Hepatocyte (in vitro differentiated cells): ENCODE measurements around the gene CCT3. TPM values are rescaled to one million over a fixed set of nuclear protein-coding genes. Genes with fewer than 3 reads are reported as not detected.

Experiments used
- DNase-seq: peaks from one replicate; pipeline ENCODE4 v3.0.0-alpha.2; 2016; ENCODE audit warnings: low spot score
- H2AFZ ChIP-seq: fragments of 200-600 bp; sonication (generic); 2 replicates; pipeline ENCODE4 v1.6.0; 2016; ENCODE audit warnings: antibody characterized with exemption, mild to moderate bottlenecking
- H3K27ac ChIP-seq: fragments of 200-600 bp; sonication (generic); 2 replicates; pipeline ENCODE4 v1.5.1; 2016; ENCODE audit warnings: mild to moderate bottlenecking
- H3K27me3 ChIP-seq: fragments of 200-600 bp; sonication (generic); 2 replicates; pipeline ENCODE4 v1.6.1; 2016
- H3K36me3 ChIP-seq: fragments of 200-600 bp; sonication (generic); replicated peaks from 2 replicates; pipeline ENCODE4 v1.5.1; 2016; ENCODE audit warnings: low read depth; ENCODE audit not compliant: insufficient read depth
- H3K4me1 ChIP-seq: fragments of 200-600 bp; sonication (generic); 2 replicates; pipeline ENCODE4 v1.5.1; 2016; ENCODE audit warnings: mild to moderate bottlenecking, moderate library complexity; ENCODE audit not compliant: insufficient read depth
- H3K4me2 ChIP-seq: fragments of 200-600 bp; sonication (generic); 2 replicates; pipeline ENCODE4 v1.6.0; 2016
- H3K4me3 ChIP-seq: fragments of 200-600 bp; sonication (generic); 2 replicates; pipeline ENCODE4 v1.5.1; 2016; ENCODE audit warnings: mild to moderate bottlenecking
- H3K79me2 ChIP-seq: fragments of 200-600 bp; sonication (generic); 2 replicates; pipeline ENCODE4 v1.6.0; 2017; ENCODE audit warnings: mild to moderate bottlenecking
- H3K9me2 ChIP-seq: fragments of 200-600 bp; sonication (generic); replicated peaks from 2 replicates; pipeline ENCODE4 v1.6.0; 2017; ENCODE audit warnings: mild to moderate bottlenecking; ENCODE audit not compliant: insufficient read depth
- H3K9me3 ChIP-seq: fragments of 200-600 bp; sonication (generic); 2 replicates; pipeline ENCODE4 v1.5.1; 2016; ENCODE audit warnings: low read depth, mild to moderate bottlenecking
- H4K20me1 ChIP-seq: fragments of 200-600 bp; sonication (generic); 2 replicates; pipeline ENCODE4 v1.6.0; 2016; ENCODE audit warnings: mild to moderate bottlenecking; ENCODE audit not compliant: insufficient read depth, poor library complexity, severe bottlenecking
- CTCF ChIP-seq: fragments of 200-600 bp; sonication (generic); IDR thresholded peaks from 2 replicates; pipeline ENCODE4 v1.5.1; 2016; ENCODE audit warnings: antibody characterized with exemption, mild to moderate bottlenecking; ENCODE audit not compliant: poor library complexity
- EZH2 ChIP-seq: fragments of 200-600 bp; sonication (generic); IDR thresholded peaks from 2 replicates; pipeline ENCODE4 v1.6.1; 2016; ENCODE audit warnings: antibody characterized with exemption, mild to moderate bottlenecking, borderline replicate concordance
- EZH2phosphoT487 ChIP-seq: fragments of 200-600 bp; sonication (generic); IDR thresholded peaks from one replicate; pipeline ENCODE4 v1.6.1; 2018; ENCODE audit warnings: antibody characterized with exemption, mild to moderate bottlenecking, low read depth, moderate library complexity; ENCODE audit not compliant: unreplicated experiment, severe bottlenecking
- WGBS: methylation state at CpG from one replicate; pipeline ENCODE4 v1.1.6; 2016; ENCODE audit warnings: low lambda C conversion rate; ENCODE audit errors: missing lambda C conversion rate; 5-methylcytosine and 5-hydroxymethylcytosine counted together
- polyA plus RNA-seq: library from polyadenylated mRNA; unstranded; fragments of >200 nt; fragmentation: Nextera tagmentation; extraction: Ambion mirVana; gene quantifications from 2 replicates; pipeline ENCODE4 v1.2.1, GENCODE V29; 2016
- total RNA-seq: library from RNA; depleted of rRNA; stranded (reverse); fragments of >200 nt; gene quantifications from 2 replicates; pipeline ENCODE4 v1.2.3, GENCODE V29; 2014

CCT3 gene
- 224 and 251 TPM in 2 replicates for total RNA-seq
- polyA plus RNA-seq = 166 and 212 TPM in 2 replicates

- Histone ChIP-seq H3K4me1 (peaks cover 7% of the 10 kb centered on the region), H3K36me3 (no peaks in the 10 kb centered on the region), H3K79me2 (peaks cover 36% of the 10 kb centered on the region), H4K20me1 (peaks cover 9% of the 10 kb centered on the region), H3K9me2 (no peaks in the 10 kb centered on the region), H3K4me2 (peak within 1 kb of the TSS; percentile 79), H3K4me3 (peak within 1 kb of the TSS; percentile 52), H3K27ac (peak within 1 kb of the TSS; percentile 49), H3K27me3 (no peaks in the 10 kb centered on the region), H3K9me3 (no peaks in the 10 kb centered on the region), H2AFZ (peak within 1 kb of the TSS; percentile 56)
- 1% methylated on average over 47 of the region's 47 CpGs for WGBS
- DNase-seq = peak; percentile 99
- TF ChIP-seq CTCF = no peak
- TF ChIP-seq EZH2 = no peak
- TF ChIP-seq EZH2phosphoT487 = no peak
Measured at GRCh38 chr1:156338180-156338976, at the start of gene CCT3, which contains the start of gene TSACC. Gene CCT3, minus strand, starts transcription at chr1:156338292. Its CDS starts 108 bp downstream, at chr1:156338184. Gene TSACC, plus strand, starts transcription at chr1:156338526. Its CDS starts 1,232 bp downstream, at chr1:156339758.

- Histone ChIP-seq H3K79me2 (no peaks in the 10 kb centered on the region), H2AFZ (no peak overlapping the region), H3K4me2 (peak overlapping the region; percentile 80), H3K27me3 (peaks cover 55% of the 10 kb centered on the region), H3K36me3 (no peaks in the 10 kb centered on the region), H4K20me1 (no peaks in the 10 kb centered on the region), H3K4me3 (no peak overlapping the region), H3K9me3 (no peaks in the 10 kb centered on the region), H3K9me2 (no peaks in the 10 kb centered on the region), H3K4me1 (no peaks in the 10 kb centered on the region), H3K27ac (no peak overlapping the region)
- 44% methylated on average over 14 of the region's 15 CpGs for WGBS
- no peak for TF ChIP-seq EZH2
- TF ChIP-seq EZH2phosphoT487 = no peak
- TF ChIP-seq CTCF = no peak
- no peak for DNase-seq
Measured at GRCh38 chr1:156387870-156388173, 49.7 kb upstream of the CCT3 start.

GRCh38 chr1:156386949-156387869 lies 49.1 kb upstream of the CCT3 start:
- H3K4me1 ChIP-seq = no peaks in the 10 kb centered on the region

More at GRCh38 chr1:156386949-156387869, 49.1 kb upstream of the CCT3 start:
- Histone ChIP-seq H3K79me2 (no peaks in the 10 kb centered on the region), H3K36me3 (no peaks in the 10 kb centered on the region), H3K27me3 (peaks cover 55% of the 10 kb centered on the region), H2AFZ (no peak overlapping the region), H3K27ac (no peak overlapping the region), H3K9me2 (no peaks in the 10 kb centered on the region), H3K9me3 (no peaks in the 10 kb centered on the region), H3K4me2 (no peak overlapping the region), H3K4me3 (no peak overlapping the region), H4K20me1 (no peaks in the 10 kb centered on the region)
- no peak for DNase-seq
- 85% methylated on average over 8 of the region's 8 CpGs for WGBS
- TF ChIP-seq EZH2phosphoT487 (no peak), CTCF (no peak), EZH2 (no peak)
